ENCODE results near the gene RBM6. TPM values are rescaled to one million over a fixed set of nuclear protein-coding genes. Genes with fewer than 3 reads are reported as not detected.

RBM6 gene
- total RNA-seq, 1 experiment from 2014 or later = 118 TPM

DNA sequence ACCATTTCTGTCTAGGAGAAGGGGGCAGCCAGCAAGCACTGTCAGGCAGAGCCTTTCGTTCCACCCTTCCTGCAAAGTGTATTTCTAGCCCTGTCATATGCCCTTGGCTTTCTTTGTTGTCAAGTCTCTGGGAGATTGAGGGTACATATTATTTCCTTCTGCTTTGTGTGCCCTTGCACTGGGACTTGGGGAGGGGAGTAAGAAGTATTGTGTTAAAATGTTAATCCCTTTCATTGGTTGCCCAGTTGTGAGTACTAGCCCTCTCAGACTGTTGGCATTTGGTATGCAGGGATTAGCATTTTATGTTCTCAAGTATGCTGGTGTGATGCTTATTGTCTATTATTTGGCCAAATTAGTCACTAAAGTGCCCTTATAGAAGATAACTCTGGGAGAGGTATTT is 63.9 kb downstream of the RBM6 start:
- H3K27ac Mint-ChIP-seq = no peak overlapping the region
- peaks cover 42% of the 10 kb centered on the region for H3K36me3 Mint-ChIP-seq
- TF ChIP-seq TEAD1 (CRISPR knock-in tag; IDR thresholded peaks at IDR 0.05) (no peak), NR3C1 (CRISPR knock-in tag; conservative IDR thresholded peaks at IDR 0.05; ENCODE audit: low read depth) (no peak), SMAD4 (CRISPR knock-in tag; IDR thresholded peaks at IDR 0.05) (no peak), ZNF671 (CRISPR knock-in tag; IDR thresholded peaks at IDR 0.05) (no peak), CTCF (IDR thresholded peaks at IDR 0.05) (no peak), ZNF138 (CRISPR knock-in tag; conservative IDR thresholded peaks at IDR 0.05) (no peak), JUN (CRISPR knock-in tag; IDR thresholded peaks at IDR 0.05) (no peak)
- TF ChIP-seq, protein P1, sequence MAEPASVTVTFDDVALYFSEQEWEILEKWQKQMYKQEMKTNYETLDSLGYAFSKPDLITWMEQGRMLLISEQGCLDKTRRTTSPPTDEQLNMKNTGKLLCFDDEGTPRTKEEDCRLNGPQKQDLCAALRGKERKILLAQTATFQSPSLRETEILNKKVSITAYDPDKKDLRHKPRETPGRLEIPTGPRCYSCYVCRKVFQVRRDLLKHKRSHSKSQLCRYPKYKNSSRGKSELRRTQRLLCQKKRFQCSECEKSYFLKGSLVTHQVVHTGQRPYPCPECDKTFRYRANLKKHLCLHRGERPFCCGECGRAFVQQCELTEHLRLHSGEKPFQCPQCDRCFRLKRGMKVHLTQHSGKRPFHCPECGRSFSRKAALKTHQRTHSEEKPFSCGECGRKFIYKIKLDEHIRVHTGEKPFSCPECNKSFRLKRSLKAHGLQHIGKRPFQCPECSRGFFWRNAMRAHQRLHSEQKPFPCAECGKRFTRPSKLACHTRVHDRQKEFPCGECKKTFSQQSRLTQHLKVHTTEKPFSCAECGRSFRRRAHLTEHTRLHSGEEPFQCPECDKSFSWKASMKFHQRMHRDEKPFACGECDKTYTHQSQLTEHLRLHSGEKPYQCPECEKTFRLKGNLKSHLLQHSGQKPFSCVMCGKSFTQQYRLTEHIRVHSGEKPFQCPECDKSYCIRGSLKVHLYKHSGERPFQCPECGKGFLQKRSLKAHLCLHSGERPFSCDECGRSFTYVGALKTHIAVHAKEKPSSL (CRISPR knock-in tag; conservative IDR thresholded peaks at IDR 0.05) = no peak
- TF ChIP-seq, protein P2, sequence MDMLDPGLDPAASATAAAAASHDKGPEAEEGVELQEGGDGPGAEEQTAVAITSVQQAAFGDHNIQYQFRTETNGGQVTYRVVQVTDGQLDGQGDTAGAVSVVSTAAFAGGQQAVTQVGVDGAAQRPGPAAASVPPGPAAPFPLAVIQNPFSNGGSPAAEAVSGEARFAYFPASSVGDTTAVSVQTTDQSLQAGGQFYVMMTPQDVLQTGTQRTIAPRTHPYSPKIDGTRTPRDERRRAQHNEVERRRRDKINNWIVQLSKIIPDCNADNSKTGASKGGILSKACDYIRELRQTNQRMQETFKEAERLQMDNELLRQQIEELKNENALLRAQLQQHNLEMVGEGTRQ (CRISPR knock-in tag; IDR thresholded peaks at IDR 0.05) = no peak
- TF ChIP-seq, protein P3, sequence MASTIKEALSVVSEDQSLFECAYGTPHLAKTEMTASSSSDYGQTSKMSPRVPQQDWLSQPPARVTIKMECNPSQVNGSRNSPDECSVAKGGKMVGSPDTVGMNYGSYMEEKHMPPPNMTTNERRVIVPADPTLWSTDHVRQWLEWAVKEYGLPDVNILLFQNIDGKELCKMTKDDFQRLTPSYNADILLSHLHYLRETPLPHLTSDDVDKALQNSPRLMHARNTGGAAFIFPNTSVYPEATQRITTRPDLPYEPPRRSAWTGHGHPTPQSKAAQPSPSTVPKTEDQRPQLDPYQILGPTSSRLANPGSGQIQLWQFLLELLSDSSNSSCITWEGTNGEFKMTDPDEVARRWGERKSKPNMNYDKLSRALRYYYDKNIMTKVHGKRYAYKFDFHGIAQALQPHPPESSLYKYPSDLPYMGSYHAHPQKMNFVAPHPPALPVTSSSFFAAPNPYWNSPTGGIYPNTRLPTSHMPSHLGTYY (CRISPR knock-in tag; IDR thresholded peaks at IDR 0.05) = no peak
- H3K9me3 Mint-ChIP-seq = no peaks in the 10 kb centered on the region
- ChIA-PET CTCF (no interaction called here), POLR2A (no interaction called here)
- H3K27me3 Mint-ChIP-seq (ENCODE audit: low read depth) = no peaks in the 10 kb centered on the region
- peak; percentile 50 for ATAC-seq
- no peak for DNase-seq (ENCODE audit: low spot score)
- H3K4me1 Mint-ChIP-seq = peaks cover 12% of the 10 kb centered on the region
- H3K4me3 Mint-ChIP-seq = no peak overlapping the region

- H3K4me1 Mint-ChIP-seq = peaks cover 4% of the 10 kb centered on the region
- H3K4me3 Mint-ChIP-seq = no peak overlapping the region
- CTCF ChIA-PET = interaction anchor here (1.0 kb wide), 1 partner anchor 98 kb away, joined by 3 read pairs; no protein-coding TSS in a partner anchor
- peaks cover 24% of the 10 kb centered on the region for H3K36me3 Mint-ChIP-seq
- no peak for ATAC-seq
- TF ChIP-seq, protein P4, sequence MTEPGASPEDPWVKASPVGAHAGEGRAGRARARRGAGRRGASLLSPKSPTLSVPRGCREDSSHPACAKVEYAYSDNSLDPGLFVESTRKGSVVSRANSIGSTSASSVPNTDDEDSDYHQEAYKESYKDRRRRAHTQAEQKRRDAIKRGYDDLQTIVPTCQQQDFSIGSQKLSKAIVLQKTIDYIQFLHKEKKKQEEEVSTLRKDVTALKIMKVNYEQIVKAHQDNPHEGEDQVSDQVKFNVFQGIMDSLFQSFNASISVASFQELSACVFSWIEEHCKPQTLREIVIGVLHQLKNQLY (CRISPR knock-in tag; IDR thresholded peaks at IDR 0.05) = no peak
- no peak for DNase-seq (ENCODE audit: low spot score)
- POLR2A ChIA-PET = no interaction called here
- peak overlapping the region; percentile 34; the same call in 1 of the 2 replicates for H3K27ac Mint-ChIP-seq
- no peaks in the 10 kb centered on the region for H3K9me3 Mint-ChIP-seq
- no peaks in the 10 kb centered on the region for H3K27me3 Mint-ChIP-seq (ENCODE audit: low read depth)
Measured at GRCh38 chr3:50008931-50009330, 69.0 kb downstream of the RBM6 start.

DNA sequence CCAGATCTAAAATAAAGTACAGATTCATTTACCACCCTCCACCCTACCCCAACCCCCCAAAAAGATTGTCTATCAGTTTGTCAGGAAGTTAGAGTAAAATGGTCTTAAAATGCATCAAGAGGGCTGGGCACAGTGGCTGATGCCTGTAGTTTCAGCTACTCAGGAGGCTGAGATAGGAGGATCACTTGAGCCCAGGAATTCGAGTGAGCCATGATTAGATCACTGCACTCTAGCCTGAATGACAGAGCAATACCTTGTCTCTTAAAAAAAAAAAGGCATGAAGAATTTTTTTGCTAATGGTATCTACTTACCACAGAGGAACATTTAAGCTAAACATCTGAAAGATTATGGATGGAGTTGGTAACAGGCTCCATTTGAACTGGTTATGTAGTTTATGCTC is 71.0 kb downstream of the RBM6 start:
- Mint-ChIP-seq H3K27me3 (ENCODE audit: low read depth) (no peaks in the 10 kb centered on the region), H3K4me3 (no peak overlapping the region), H3K9me3 (no peaks in the 10 kb centered on the region), H3K36me3 (peaks cover 21% of the 10 kb centered on the region), H3K4me1 (no peaks in the 10 kb centered on the region; the same call in 1 of the 2 replicates), H3K27ac (no peak overlapping the region; the same call in 1 of the 2 replicates)
- ATAC-seq (no peak), DNase-seq (ENCODE audit: low spot score) (no peak)
- ChIA-PET CTCF (no interaction called here), POLR2A (interaction anchor here (0.6 kb wide), 1 partner anchor 64 kb away, joined by 4 read pairs; no protein-coding TSS in a partner anchor)
- TF ChIP-seq FOXJ3 (CRISPR knock-in tag; IDR thresholded peaks at IDR 0.05; ENCODE audit: borderline replicate concordance) = no peak

- Mint-ChIP-seq H3K27me3 (ENCODE audit: low read depth) (no peaks in the 10 kb centered on the region), H3K4me3 (no peak overlapping the region), H3K36me3 (peaks cover 38% of the 10 kb centered on the region), H3K27ac (no peak overlapping the region), H3K9me3 (peaks cover 7% of the 10 kb centered on the region), H3K4me1 (no peaks in the 10 kb centered on the region; the same call in 1 of the 2 replicates)
- CTCF ChIA-PET = no interaction called here
- DNase-seq (ENCODE audit: low spot score) (no peak), ATAC-seq (no peak)
- POLR2A ChIA-PET = no interaction called here
- no peak for TF ChIP-seq ATF2 (CRISPR knock-in tag; IDR thresholded peaks at IDR 0.05; ENCODE audit: borderline replicate concordance, low read depth)
- no peak for TF ChIP-seq RORB (CRISPR knock-in tag; IDR thresholded peaks at IDR 0.05)
- TF ChIP-seq, protein P5, sequence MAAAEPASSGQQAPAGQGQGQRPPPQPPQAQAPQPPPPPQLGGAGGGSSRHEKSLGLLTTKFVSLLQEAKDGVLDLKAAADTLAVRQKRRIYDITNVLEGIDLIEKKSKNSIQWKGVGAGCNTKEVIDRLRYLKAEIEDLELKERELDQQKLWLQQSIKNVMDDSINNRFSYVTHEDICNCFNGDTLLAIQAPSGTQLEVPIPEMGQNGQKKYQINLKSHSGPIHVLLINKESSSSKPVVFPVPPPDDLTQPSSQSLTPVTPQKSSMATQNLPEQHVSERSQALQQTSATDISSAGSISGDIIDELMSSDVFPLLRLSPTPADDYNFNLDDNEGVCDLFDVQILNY (CRISPR knock-in tag; IDR thresholded peaks at IDR 0.05) = no peak
- TF ChIP-seq HMGA2 (CRISPR knock-in tag; IDR thresholded peaks at IDR 0.05) = no peak
- no peak for TF ChIP-seq GABPB1 (CRISPR knock-in tag; IDR thresholded peaks at IDR 0.05)
Measured at GRCh38 chr3:50015918-50016317, 76.0 kb downstream of the RBM6 start.
